Testis (tissue), 2 donors: Measurements from ENCODE around the gene MTARC2.

Experiments
- POLR2A ChIP-seq: fragments of 450-650 bp; IDR thresholded peaks from one replicate; pipeline ENCODE4 v1.6.1; 2017; ENCODE audit warnings: antibody characterized with exemption, mild to moderate bottlenecking, moderate library complexity
- TF ChIP-seq, protein P1 (sequence below), 3 experiments: fragments of 450-650 bp in 2 of 3; fragments of 200-600 bp in 1 of 3; sonication (generic) in 1 of 3; IDR thresholded peaks; one replicate each; pipeline ENCODE4 v1.5.1; 2016 to 2019; ENCODE audit warnings: antibody characterized with exemption in 3 of 3, mild to moderate bottlenecking in 2 of 3, moderate library complexity in 1 of 3

DNA sequence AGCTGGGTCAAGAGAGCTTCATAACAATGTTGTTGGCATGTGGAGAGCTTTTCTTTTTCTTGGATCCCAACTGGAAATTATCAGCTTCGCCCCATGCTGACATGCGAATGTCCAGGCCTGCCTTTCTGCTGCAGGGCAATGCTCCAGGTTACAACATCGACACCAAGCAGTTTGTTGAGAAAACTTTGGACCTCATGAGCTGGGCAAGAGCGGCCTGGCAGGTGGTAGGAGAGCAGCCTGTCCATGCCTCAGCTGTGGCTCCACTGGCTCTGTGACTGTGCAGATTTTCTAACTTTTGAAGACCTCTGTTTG is 80.0 kb downstream of the MTARC2 start:
- TF ChIP-seq, protein P1, sequence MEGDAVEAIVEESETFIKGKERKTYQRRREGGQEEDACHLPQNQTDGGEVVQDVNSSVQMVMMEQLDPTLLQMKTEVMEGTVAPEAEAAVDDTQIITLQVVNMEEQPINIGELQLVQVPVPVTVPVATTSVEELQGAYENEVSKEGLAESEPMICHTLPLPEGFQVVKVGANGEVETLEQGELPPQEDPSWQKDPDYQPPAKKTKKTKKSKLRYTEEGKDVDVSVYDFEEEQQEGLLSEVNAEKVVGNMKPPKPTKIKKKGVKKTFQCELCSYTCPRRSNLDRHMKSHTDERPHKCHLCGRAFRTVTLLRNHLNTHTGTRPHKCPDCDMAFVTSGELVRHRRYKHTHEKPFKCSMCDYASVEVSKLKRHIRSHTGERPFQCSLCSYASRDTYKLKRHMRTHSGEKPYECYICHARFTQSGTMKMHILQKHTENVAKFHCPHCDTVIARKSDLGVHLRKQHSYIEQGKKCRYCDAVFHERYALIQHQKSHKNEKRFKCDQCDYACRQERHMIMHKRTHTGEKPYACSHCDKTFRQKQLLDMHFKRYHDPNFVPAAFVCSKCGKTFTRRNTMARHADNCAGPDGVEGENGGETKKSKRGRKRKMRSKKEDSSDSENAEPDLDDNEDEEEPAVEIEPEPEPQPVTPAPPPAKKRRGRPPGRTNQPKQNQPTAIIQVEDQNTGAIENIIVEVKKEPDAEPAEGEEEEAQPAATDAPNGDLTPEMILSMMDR (IDR thresholded peaks at IDR 0.05), result no peak
- TF ChIP-seq POLR2A, result no peak
